Measurements from ENCODE around the gene GNA14. TPM values are rescaled to one million over a fixed set of nuclear protein-coding genes. Genes with fewer than 3 reads are reported as not detected.

The GNA14 gene
- total RNA-seq, 1 donor from 2014 or later: 0.22 TPM

- H3K27me3 Mint-ChIP-seq (ENCODE audit: low read depth): no peaks in the 10 kb centered on the region
- peaks cover 18% of the 10 kb centered on the region for H3K4me1 Mint-ChIP-seq (ENCODE audit: low read depth)
Observed at GRCh38 chr9:77462066-77462465, 186.1 kb downstream of the GNA14 start.

GRCh38 chr9:77460938-77461337, 187.2 kb downstream of the GNA14 start:
- Mint-ChIP-seq H3K27ac (ENCODE audit: unreplicated experiment) (no peak overlapping the region), H3K4me1 (ENCODE audit: low read depth) (peaks cover 21% of the 10 kb centered on the region), H3K9me3 (ENCODE audit: low read depth) (no peaks in the 10 kb centered on the region), H3K36me3 (ENCODE audit: low read depth) (no peaks in the 10 kb centered on the region), H3K27me3 (ENCODE audit: low read depth) (no peaks in the 10 kb centered on the region), H3K4me3 (ENCODE audit: unreplicated experiment) (no peak overlapping the region)
- DNase-seq (ENCODE audit: low spot score): no peak
- no peak for TF ChIP-seq CTCF (IDR thresholded peaks at IDR 0.05)

More at GRCh38 chr9:77462066-77462465, 186.1 kb downstream of the GNA14 start:
- Mint-ChIP-seq H3K4me3 (ENCODE audit: unreplicated experiment) (no peak overlapping the region), H3K9me3 (ENCODE audit: low read depth) (no peaks in the 10 kb centered on the region), H3K36me3 (ENCODE audit: low read depth) (no peaks in the 10 kb centered on the region), H3K27ac (ENCODE audit: unreplicated experiment) (no peak overlapping the region)
- DNase-seq (ENCODE audit: low spot score): no peak
- TF ChIP-seq CTCF (IDR thresholded peaks at IDR 0.05): no peak

- H3K36me3 Mint-ChIP-seq (ENCODE audit: low read depth): no peaks in the 10 kb centered on the region
- DNase-seq (ENCODE audit: low spot score): no peak
- TF ChIP-seq CTCF (IDR thresholded peaks at IDR 0.05): peak; percentile 92
- no peak overlapping the region for H3K4me3 Mint-ChIP-seq (ENCODE audit: unreplicated experiment)
- H3K9me3 Mint-ChIP-seq (ENCODE audit: low read depth): peaks cover 6% of the 10 kb centered on the region
- peak overlapping the region; percentile 58 for H3K27ac Mint-ChIP-seq (ENCODE audit: unreplicated experiment)
- H3K4me1 Mint-ChIP-seq (ENCODE audit: low read depth): peaks cover 17% of the 10 kb centered on the region
- no peaks in the 10 kb centered on the region for H3K27me3 Mint-ChIP-seq (ENCODE audit: low read depth)
Observed at GRCh38 chr9:77457916-77458592, 190.1 kb downstream of the GNA14 start.

GRCh38 chr9:77456829-77457437, 191.2 kb downstream of the GNA14 start:
- H3K27me3 Mint-ChIP-seq (ENCODE audit: low read depth): no peaks in the 10 kb centered on the region
- DNase-seq (ENCODE audit: low spot score): no peak
- TF ChIP-seq CTCF (IDR thresholded peaks at IDR 0.05): peak; percentile 88
- H3K4me1 Mint-ChIP-seq (ENCODE audit: low read depth): peaks cover 16% of the 10 kb centered on the region
- no peak overlapping the region for H3K27ac Mint-ChIP-seq (ENCODE audit: unreplicated experiment)
- peaks cover 6% of the 10 kb centered on the region for H3K9me3 Mint-ChIP-seq (ENCODE audit: low read depth)
- no peaks in the 10 kb centered on the region for H3K36me3 Mint-ChIP-seq (ENCODE audit: low read depth)
- no peak overlapping the region for H3K4me3 Mint-ChIP-seq (ENCODE audit: unreplicated experiment)

GRCh38 chr9:77455312-77455927, 192.7 kb downstream of the GNA14 start:
- peaks cover 27% of the 10 kb centered on the region for H3K4me1 Mint-ChIP-seq (ENCODE audit: low read depth)
- no peak overlapping the region for H3K4me3 Mint-ChIP-seq (ENCODE audit: unreplicated experiment)
- H3K27ac Mint-ChIP-seq (ENCODE audit: unreplicated experiment): no peak overlapping the region
- no peaks in the 10 kb centered on the region for H3K36me3 Mint-ChIP-seq (ENCODE audit: low read depth)
- H3K27me3 Mint-ChIP-seq (ENCODE audit: low read depth): no peaks in the 10 kb centered on the region
- TF ChIP-seq CTCF (IDR thresholded peaks at IDR 0.05): peak; percentile 54
- H3K9me3 Mint-ChIP-seq (ENCODE audit: low read depth): peaks cover 6% of the 10 kb centered on the region
- no peak for DNase-seq (ENCODE audit: low spot score)

All from chondrocyte (in vitro differentiated cells).